ENCODE results near the gene ZNF776. TPM values are rescaled to one million over a fixed set of nuclear protein-coding genes. Genes with fewer than 3 reads are reported as not detected.

The ZNF776 gene
- total RNA-seq, 1 donor: 16.3 TPM

GRCh38 chr19:57759096-57759495, 12.5 kb downstream of the ZNF776 start:
- no peak overlapping the region for H3K27ac ChIP-seq (ENCODE audit: low read depth, low read length)
- no peaks in the 10 kb centered on the region for H3K4me1 ChIP-seq (ENCODE audit: insufficient read depth, low read length)
- TF ChIP-seq, protein P1, sequence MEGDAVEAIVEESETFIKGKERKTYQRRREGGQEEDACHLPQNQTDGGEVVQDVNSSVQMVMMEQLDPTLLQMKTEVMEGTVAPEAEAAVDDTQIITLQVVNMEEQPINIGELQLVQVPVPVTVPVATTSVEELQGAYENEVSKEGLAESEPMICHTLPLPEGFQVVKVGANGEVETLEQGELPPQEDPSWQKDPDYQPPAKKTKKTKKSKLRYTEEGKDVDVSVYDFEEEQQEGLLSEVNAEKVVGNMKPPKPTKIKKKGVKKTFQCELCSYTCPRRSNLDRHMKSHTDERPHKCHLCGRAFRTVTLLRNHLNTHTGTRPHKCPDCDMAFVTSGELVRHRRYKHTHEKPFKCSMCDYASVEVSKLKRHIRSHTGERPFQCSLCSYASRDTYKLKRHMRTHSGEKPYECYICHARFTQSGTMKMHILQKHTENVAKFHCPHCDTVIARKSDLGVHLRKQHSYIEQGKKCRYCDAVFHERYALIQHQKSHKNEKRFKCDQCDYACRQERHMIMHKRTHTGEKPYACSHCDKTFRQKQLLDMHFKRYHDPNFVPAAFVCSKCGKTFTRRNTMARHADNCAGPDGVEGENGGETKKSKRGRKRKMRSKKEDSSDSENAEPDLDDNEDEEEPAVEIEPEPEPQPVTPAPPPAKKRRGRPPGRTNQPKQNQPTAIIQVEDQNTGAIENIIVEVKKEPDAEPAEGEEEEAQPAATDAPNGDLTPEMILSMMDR (IDR thresholded peaks at IDR 0.05; ENCODE audit: extremely low read depth, low read depth, low read length): no peak
- H3K4me3 ChIP-seq (ENCODE audit: insufficient read depth, low read length): no peak overlapping the region
- H2AFZ ChIP-seq (ENCODE audit: low read length): no peak overlapping the region
- H3K27me3 ChIP-seq (ENCODE audit: insufficient read depth, low read length): no peaks in the 10 kb centered on the region
- H4K20me1 ChIP-seq (ENCODE audit: insufficient read depth, low read length): no peaks in the 10 kb centered on the region
- peaks cover 16% of the 10 kb centered on the region for H3K9me3 ChIP-seq (ENCODE audit: low read depth, low read length)
- peaks cover under 1% of the 10 kb centered on the region for H3K79me2 ChIP-seq (ENCODE audit: insufficient read depth, low read length)
- H3K36me3 ChIP-seq (ENCODE audit: insufficient read depth, low read length): peaks cover 54% of the 10 kb centered on the region
- H3K4me2 ChIP-seq (ENCODE audit: insufficient read depth, low read length): no peak overlapping the region
- no peak for DNase-seq (ENCODE audit: insufficient read length, low spot score, missing footprints)

- H3K4me2 ChIP-seq (ENCODE audit: insufficient read depth, low read length): peak within 1 kb of the TSS; percentile 83
- peak within 1 kb of the TSS; percentile 47 for H3K27ac ChIP-seq (ENCODE audit: low read depth, low read length)
- no peaks in the 10 kb centered on the region for H3K27me3 ChIP-seq (ENCODE audit: insufficient read depth, low read length)
- peaks cover 3% of the 10 kb centered on the region for H3K4me1 ChIP-seq (ENCODE audit: insufficient read depth, low read length)
- peaks cover 7% of the 10 kb centered on the region for H3K36me3 ChIP-seq (ENCODE audit: insufficient read depth, low read length)
- H4K20me1 ChIP-seq (ENCODE audit: insufficient read depth, low read length): peaks cover under 1% of the 10 kb centered on the region
- DNase-seq (ENCODE audit: insufficient read length, low spot score, missing footprints): peak; percentile 99
- peaks cover under 1% of the 10 kb centered on the region for H3K9me3 ChIP-seq (ENCODE audit: low read depth, low read length)
- H2AFZ ChIP-seq (ENCODE audit: low read length): peak within 1 kb of the TSS; percentile 94
- peaks cover 39% of the 10 kb centered on the region for H3K79me2 ChIP-seq (ENCODE audit: insufficient read depth, low read length)
- peak within 1 kb of the TSS; percentile 81 for H3K4me3 ChIP-seq (ENCODE audit: insufficient read depth, low read length)
- TF ChIP-seq, protein P1 (IDR thresholded peaks at IDR 0.05; ENCODE audit: extremely low read depth, low read depth, low read length): no peak
Observed at GRCh38 chr19:57769345-57770131, 22.9 kb downstream of the ZNF776 start, which contains the start of gene ZNF586. Gene ZNF586, plus strand, starts transcription at chr19:57769676. Its CDS starts 167 bp downstream, at chr19:57769843.

DNA sequence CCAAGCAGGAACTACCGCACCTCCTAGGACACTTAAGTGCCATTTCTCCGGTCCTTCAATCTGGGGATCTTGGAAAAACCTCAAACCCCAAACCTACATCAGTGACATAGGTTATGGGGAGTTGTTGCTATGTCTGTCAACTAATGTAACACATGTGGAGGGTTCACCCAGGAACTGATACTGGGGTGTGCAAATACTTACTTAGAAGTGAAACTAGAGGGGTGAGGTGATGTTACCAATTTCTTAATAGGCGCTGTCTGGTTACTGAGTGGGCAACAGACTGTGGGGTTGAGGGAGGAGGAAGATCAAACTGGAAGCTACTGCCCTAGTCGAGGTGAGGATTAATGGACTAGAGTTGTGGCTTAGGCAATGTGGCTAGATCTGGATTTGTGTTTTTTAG, 24.8 kb downstream of the ZNF776 start:
- peaks cover 5% of the 10 kb centered on the region for H3K9me3 ChIP-seq (ENCODE audit: low read depth, low read length)
- TF ChIP-seq, protein P1 (IDR thresholded peaks at IDR 0.05; ENCODE audit: extremely low read depth, low read depth, low read length): no peak
- H2AFZ ChIP-seq (ENCODE audit: low read length): no peak overlapping the region
- peaks cover 3% of the 10 kb centered on the region for H4K20me1 ChIP-seq (ENCODE audit: insufficient read depth, low read length)
- H3K4me1 ChIP-seq (ENCODE audit: insufficient read depth, low read length): peaks cover 3% of the 10 kb centered on the region
- H3K4me3 ChIP-seq (ENCODE audit: insufficient read depth, low read length): no peak overlapping the region
- H3K4me2 ChIP-seq (ENCODE audit: insufficient read depth, low read length): no peak overlapping the region
- peaks cover 57% of the 10 kb centered on the region for H3K79me2 ChIP-seq (ENCODE audit: insufficient read depth, low read length)
- peaks cover 15% of the 10 kb centered on the region for H3K36me3 ChIP-seq (ENCODE audit: insufficient read depth, low read length)
- no peak overlapping the region for H3K27ac ChIP-seq (ENCODE audit: low read depth, low read length)
- H3K27me3 ChIP-seq (ENCODE audit: insufficient read depth, low read length): no peaks in the 10 kb centered on the region
- no peak for DNase-seq (ENCODE audit: insufficient read length, low spot score, missing footprints)

GRCh38 chr19:57773488-57773887, 26.9 kb downstream of the ZNF776 start:
- H3K79me2 ChIP-seq (ENCODE audit: insufficient read depth, low read length): peaks cover 73% of the 10 kb centered on the region
- H3K27ac ChIP-seq (ENCODE audit: low read depth, low read length): no peak overlapping the region
- H4K20me1 ChIP-seq (ENCODE audit: insufficient read depth, low read length): peaks cover 3% of the 10 kb centered on the region
- H2AFZ ChIP-seq (ENCODE audit: low read length): no peak overlapping the region
- peaks cover 11% of the 10 kb centered on the region for H3K9me3 ChIP-seq (ENCODE audit: low read depth, low read length)
- DNase-seq (ENCODE audit: insufficient read length, low spot score, missing footprints): no peak
- H3K36me3 ChIP-seq (ENCODE audit: insufficient read depth, low read length): peaks cover 29% of the 10 kb centered on the region
- TF ChIP-seq, protein P1 (IDR thresholded peaks at IDR 0.05; ENCODE audit: extremely low read depth, low read depth, low read length): no peak
- no peak overlapping the region for H3K4me2 ChIP-seq (ENCODE audit: insufficient read depth, low read length)
- H3K4me1 ChIP-seq (ENCODE audit: insufficient read depth, low read length): peaks cover 3% of the 10 kb centered on the region
- no peaks in the 10 kb centered on the region for H3K27me3 ChIP-seq (ENCODE audit: insufficient read depth, low read length)
- no peak overlapping the region for H3K4me3 ChIP-seq (ENCODE audit: insufficient read depth, low read length)

Measured in osteoblast (primary cell).